H1 (cell line): ENCODE measurements around the gene NABP2. TPM values are rescaled to one million over a fixed set of nuclear protein-coding genes. Genes with fewer than 3 reads are reported as not detected.

Source experiments
- CTCF ChIA-PET: fragments of 300-600 bp; sonication (Branson Sonifier 250); formaldehyde crosslinking; loops from one replicate; lab custom pipeline; 2021; ENCODE audit not compliant: partially characterized antibody; lab: Charles Lee
- POLR2A ChIA-PET: fragments of 300-600 bp; sonication (Branson Sonifier 250); formaldehyde crosslinking; loops from one replicate; lab custom pipeline; 2021; ENCODE audit warnings: inconsistent platforms; ENCODE audit not compliant: partially characterized antibody; lab: Charles Lee
- DNase-seq, 2 experiments: peaks; one replicate each; pipeline versions ENCODE4 v3.0.0 to v3.0.0-alpha.2; 2010 to 2022; ENCODE audit warnings: low spot score in 2 of 2, low read depth in 1 of 2, mixed read lengths in 1 of 2
- FAIRE-seq: peaks from 2 replicates; lab custom pipeline; 2011; peaks lifted over from hg19 to GRCh38; lab: Jason Lieb, UNC
- H2AFZ ChIP-seq: 2 replicates; pipeline ENCODE4 v1.8.1; 2012; ENCODE audit warnings: low read length, inconsistent platforms
- H2AK5ac ChIP-seq: 2 replicates; pipeline ENCODE4 v1.6.1; 2013; ENCODE audit warnings: low read depth, low read length
- H2BK120ac ChIP-seq: replicated peaks from 2 replicates; pipeline ENCODE3; 2013; ENCODE audit warnings: low read depth, low read length, inconsistent platforms
- H2BK12ac ChIP-seq: 2 replicates; pipeline ENCODE4 v1.6.1; 2013; ENCODE audit warnings: low read depth, low read length
- H2BK15ac ChIP-seq: 2 replicates; pipeline ENCODE4 v1.6.1; 2013; ENCODE audit warnings: low read length
- H2BK20ac ChIP-seq: 2 replicates; pipeline ENCODE4 v1.6.1; 2013; ENCODE audit warnings: low read length
- H2BK5ac ChIP-seq: 2 replicates; pipeline ENCODE4 v1.6.1; 2013; ENCODE audit warnings: low read depth, low read length
- H3K14ac ChIP-seq: 2 replicates; pipeline ENCODE4 v1.6.1; 2013; ENCODE audit warnings: inconsistent platforms; ENCODE audit not compliant: insufficient read length
- H3K18ac ChIP-seq: 2 replicates; pipeline ENCODE4 v1.6.1; 2013; ENCODE audit warnings: low read length; ENCODE audit errors: extremely low read depth
- H3K23ac ChIP-seq: 2 replicates; pipeline ENCODE4 v1.6.1; 2013; ENCODE audit warnings: inconsistent platforms; ENCODE audit not compliant: insufficient read length
- H3K23me2 ChIP-seq: 2 replicates; pipeline ENCODE4 v1.6.1; 2013; ENCODE audit warnings: low read depth, low read length
- H3K27ac ChIP-seq: 2 replicates; pipeline ENCODE4 v1.6.1; 2011; ENCODE audit warnings: low read depth, low read length, inconsistent platforms
- H3K27me3 ChIP-seq, 4 experiments: replicated peaks in 1 of 4; 1 replicate in 1 of 4; 2 replicates in 3 of 4; pipeline versions ENCODE4 v1.6.1 to v1.8.1; 2011 to 2013; ENCODE audit warnings: low read length in 3 of 4, mild to moderate bottlenecking in 3 of 4, inconsistent platforms in 2 of 4, mixed read lengths in 2 of 4, moderate library complexity in 1 of 4; ENCODE audit not compliant: control insufficient read depth in 3 of 4, insufficient read depth in 3 of 4; ENCODE audit errors: extremely low read depth in 1 of 4
- H3K36me3 ChIP-seq, 4 experiments: 2 replicates each; pipeline versions ENCODE4 v1.6.1 to v1.8.1; 2011 to 2013; ENCODE audit warnings: mild to moderate bottlenecking in 4 of 4, low read length in 3 of 4, moderate library complexity in 2 of 4, control low read depth in 1 of 4, inconsistent platforms in 1 of 4; ENCODE audit not compliant: insufficient read depth in 4 of 4, control insufficient read depth in 2 of 4
- H3K4ac ChIP-seq: replicated peaks from 2 replicates; pipeline ENCODE3; 2013; ENCODE audit warnings: low read length, low read depth, mixed read lengths, inconsistent platforms; ENCODE audit not compliant: insufficient read length
- H3K4me1 ChIP-seq, 4 experiments: replicated peaks in 1 of 4; 1 replicate in 1 of 4; 2 replicates in 3 of 4; pipeline versions ENCODE4 v1.6.1 to v1.8.1; 2011 to 2013; ENCODE audit warnings: low read length in 3 of 4, inconsistent platforms in 2 of 4, mixed read lengths in 1 of 4; ENCODE audit not compliant: insufficient read depth in 4 of 4, control insufficient read depth in 3 of 4
- H3K4me2 ChIP-seq, 2 experiments: 2 replicates each; pipeline versions ENCODE4 v1.6.1 to v1.8.1; 2011 to 2013; ENCODE audit warnings: low read depth in 2 of 2, low read length in 2 of 2, control low read depth in 1 of 2, inconsistent platforms in 1 of 2, mild to moderate bottlenecking in 1 of 2; ENCODE audit not compliant: insufficient read depth in 1 of 2
- H3K4me3 ChIP-seq, 4 experiments: fragments of 200-600, 300-600 bp in 1 of 4; sonication (generic), shearing (Covaris generic), sonication (Bioruptor Twin) in 1 of 4; 2 replicates each; pipeline versions ENCODE4 v1.5.1 to v1.8.1; 2011 to 2016; ENCODE audit warnings: low read length in 4 of 4, low read depth in 3 of 4, control low read depth in 2 of 4, inconsistent platforms in 2 of 4, mild to moderate bottlenecking in 2 of 4, mixed read lengths in 1 of 4, moderate library complexity in 1 of 4; ENCODE audit not compliant: insufficient read depth in 2 of 4; ENCODE audit errors: extremely low read depth in 1 of 4
- H3K56ac ChIP-seq: replicated peaks from 2 replicates; pipeline ENCODE3; 2013; ENCODE audit warnings: low read depth, mild to moderate bottlenecking, mixed read lengths, low read length, inconsistent platforms; ENCODE audit not compliant: insufficient read length
- H3K79me1 ChIP-seq: 2 replicates; pipeline ENCODE4 v1.6.1; 2013; ENCODE audit warnings: low read depth, low read length, control low read depth
- H3K79me2 ChIP-seq, 2 experiments: 2 replicates each; pipeline versions ENCODE4 v1.6.1 to v1.8.1; 2012 to 2013; ENCODE audit warnings: low read length in 2 of 2, mild to moderate bottlenecking in 2 of 2, inconsistent platforms in 1 of 2; ENCODE audit not compliant: insufficient read depth in 2 of 2, control insufficient read depth in 1 of 2
- H3K9ac ChIP-seq, 4 experiments: replicated peaks in 1 of 4; 1 replicate in 1 of 4; 2 replicates in 3 of 4; pipeline versions ENCODE4 v1.6.1 to v1.8.1; 2011 to 2013; ENCODE audit warnings: low read depth in 3 of 4, low read length in 3 of 4, control low read depth in 2 of 4, mild to moderate bottlenecking in 2 of 4, moderate library complexity in 2 of 4, inconsistent platforms in 1 of 4; ENCODE audit errors: extremely low read depth in 1 of 4
- H3K9me3 ChIP-seq, 2 experiments: 2 replicates each; pipeline versions ENCODE4 v1.6.1 to v1.8.1; 2012 to 2013; ENCODE audit warnings: mild to moderate bottlenecking in 2 of 2, moderate library complexity in 2 of 2, control low read depth in 1 of 2, inconsistent platforms in 1 of 2, low read depth in 1 of 2, low read length in 1 of 2, mixed read lengths in 1 of 2; ENCODE audit not compliant: insufficient read depth in 2 of 2
- H4K20me1 ChIP-seq, 2 experiments: replicated peaks in 1 of 2; 2 replicates each; pipeline versions ENCODE3 to v1.8.1; 2011 to 2013; ENCODE audit warnings: inconsistent platforms in 2 of 2, low read length in 2 of 2, mild to moderate bottlenecking in 1 of 2; ENCODE audit not compliant: insufficient read depth in 2 of 2, control insufficient read depth in 1 of 2
- H4K5ac ChIP-seq: 2 replicates; pipeline ENCODE4 v1.6.1; 2013; ENCODE audit warnings: low read length, low read depth, mixed read lengths, inconsistent platforms; ENCODE audit not compliant: insufficient read length
- H4K8ac ChIP-seq: 2 replicates; pipeline ENCODE4 v1.8.0; 2013; ENCODE audit warnings: mild to moderate bottlenecking, moderate library complexity, low read length, inconsistent platforms; ENCODE audit not compliant: insufficient read depth; ENCODE audit errors: extremely low read depth
- H4K91ac ChIP-seq: replicated peaks from 2 replicates; pipeline ENCODE3; 2013; ENCODE audit warnings: low read length, mixed read lengths, inconsistent platforms; ENCODE audit not compliant: insufficient read length
- POLR2AphosphoS5 ChIP-seq: IDR thresholded peaks from 2 replicates; pipeline ENCODE4 v1.6.1; 2011; ENCODE audit warnings: low read depth, low read length
- WGBS, 2 experiments: shearing (Covaris generic) in 1 of 2; methylation state at CpG; one replicate each; pipeline versions ENCODE4 v1.1.6 to v1.1.7; 2013 to 2015; ENCODE audit warnings: low lambda C conversion rate in 2 of 2, mixed read lengths in 2 of 2, inconsistent platforms in 1 of 2, low coverage in 1 of 2, missing lambda C conversion rate in 1 of 2; ENCODE audit not compliant: insufficient replicate concordance in 2 of 2, insufficient coverage in 1 of 2, insufficient read length in 1 of 2; ENCODE audit errors: extremely low coverage in 1 of 2, missing lambda C conversion rate in 1 of 2; 5-methylcytosine and 5-hydroxymethylcytosine counted together
- polyA plus RNA-seq, 7 experiments: library from polyadenylated mRNA; depleted of rRNA in 3 of 7; stranded (reverse) in 5 of 7; unstranded in 2 of 7; fragments of >200 nt in 5 of 7; fragments of 200-250 nt in 2 of 7; gene quantifications; 1 replicate in 5 of 7; 2 replicates in 1 of 7; 4 replicates in 1 of 7; pipeline versions ENCODE4 v1.2.1 to v1.2.3, GENCODE V29; 2011 to 2013; ENCODE audit warnings: missing spikeins in 2 of 7, mixed read lengths in 2 of 7
- total RNA-seq: library from RNA; stranded (reverse); fragmentation: NEBNext Ultra II Directional; extraction: Animal tissue kit (Norgen Biotek cat#: 25700); gene quantifications from 2 replicates; pipeline ENCODE4 v1.2.1, GENCODE V29; 2021
- TF ChIP-seq, protein P1 (sequence below), 3 experiments: IDR thresholded peaks; 1 replicate in 2 of 3; 2 replicates in 1 of 3; pipeline versions ENCODE4 v1.5.1 to v1.6.1; 2011; ENCODE audit warnings: low read length in 3 of 3, mild to moderate bottlenecking in 3 of 3, inconsistent platforms in 2 of 3, low read depth in 1 of 3, moderate library complexity in 1 of 3; ENCODE audit not compliant: insufficient read depth in 1 of 3; ENCODE audit errors: control extremely low read depth in 1 of 3

Gene NABP2
- total and polyA plus RNA-seq, 2 of the 8 experiments (the other 6 are each of a cell fraction or from before 2014, with no cell fraction given) = 58.1 to 67.5 TPM

- Histone ChIP-seq H2BK15ac (no peak overlapping the region), H3K23ac (no peak overlapping the region), H3K9ac (no peak overlapping the region), H3K14ac (no peak overlapping the region), H4K91ac (no peak overlapping the region), H4K8ac (no peak overlapping the region), H3K79me2 (no peaks in the 10 kb centered on the region), H3K56ac (no peak overlapping the region), H3K23me2 (no peaks in the 10 kb centered on the region), H3K4ac (no peak overlapping the region), H3K27me3 (no peaks in the 10 kb centered on the region), H2BK5ac (no peak overlapping the region), H3K4me3 (no peak overlapping the region), H2BK12ac (no peak overlapping the region), H2BK20ac (no peak overlapping the region), H4K20me1 (no peaks in the 10 kb centered on the region), H2AK5ac (no peak overlapping the region), H3K79me1 (no peaks in the 10 kb centered on the region), H3K18ac (no peak overlapping the region), H3K27ac (no peak overlapping the region), H3K36me3 (peaks cover 31 to 68% (median 53%) of the 10 kb centered on the region in 4 experiments), H3K9me3 (no peaks in the 10 kb centered on the region), H2AFZ (no peak overlapping the region), H3K4me1 (no peaks in the 10 kb centered on the region), H3K4me2 (no peak overlapping the region), H4K5ac (no peak overlapping the region), H2BK120ac (no peak overlapping the region)
- 93% methylated on average over 6 of the region's 6 CpGs; no CpG with 5 or more reads in 1 of the 2 experiments for WGBS, 2 experiments
- ChIA-PET CTCF (interaction anchor here (0.9 to 12.3 kb wide), 13 partner anchors 8 to 489 kb away, joined by 3 to 111 read pairs (median 12); partner anchors contain the start of genes ANKRD52, RNF41, SLC39A5 and SMARCC2), POLR2A (interaction anchor here (0.7 to 17.4 kb wide), 16 partner anchors 11 to 126 kb away, joined by 3 to 203 read pairs (median 4); partner anchors contain the start of genes ANKRD52, MYL6, RNF41 and SMARCC2)
- DNase-seq = no peak
- TF ChIP-seq, protein P1, sequence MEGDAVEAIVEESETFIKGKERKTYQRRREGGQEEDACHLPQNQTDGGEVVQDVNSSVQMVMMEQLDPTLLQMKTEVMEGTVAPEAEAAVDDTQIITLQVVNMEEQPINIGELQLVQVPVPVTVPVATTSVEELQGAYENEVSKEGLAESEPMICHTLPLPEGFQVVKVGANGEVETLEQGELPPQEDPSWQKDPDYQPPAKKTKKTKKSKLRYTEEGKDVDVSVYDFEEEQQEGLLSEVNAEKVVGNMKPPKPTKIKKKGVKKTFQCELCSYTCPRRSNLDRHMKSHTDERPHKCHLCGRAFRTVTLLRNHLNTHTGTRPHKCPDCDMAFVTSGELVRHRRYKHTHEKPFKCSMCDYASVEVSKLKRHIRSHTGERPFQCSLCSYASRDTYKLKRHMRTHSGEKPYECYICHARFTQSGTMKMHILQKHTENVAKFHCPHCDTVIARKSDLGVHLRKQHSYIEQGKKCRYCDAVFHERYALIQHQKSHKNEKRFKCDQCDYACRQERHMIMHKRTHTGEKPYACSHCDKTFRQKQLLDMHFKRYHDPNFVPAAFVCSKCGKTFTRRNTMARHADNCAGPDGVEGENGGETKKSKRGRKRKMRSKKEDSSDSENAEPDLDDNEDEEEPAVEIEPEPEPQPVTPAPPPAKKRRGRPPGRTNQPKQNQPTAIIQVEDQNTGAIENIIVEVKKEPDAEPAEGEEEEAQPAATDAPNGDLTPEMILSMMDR (IDR thresholded peaks at IDR 0.05; ENCODE audit: control extremely low read depth in 1 of 3, insufficient read depth in 1 of 3, low read depth in 1 of 3, low read length in 3 of 3) = no peak
- TF ChIP-seq POLR2AphosphoS5 = peak; percentile 39
- no peak for FAIRE-seq
These were observed 16.1 kb upstream of the NABP2 start for GRCh38 chr12:56208006-56208405.
